Hepatocyte (in vitro differentiated cells): ENCODE results near the gene WFDC1. TPM values are rescaled to one million over a fixed set of nuclear protein-coding genes. Genes with fewer than 3 reads are reported as not detected.

Source experiments
- DNase-seq: peaks from one replicate; pipeline ENCODE4 v3.0.0-alpha.2; 2016; ENCODE audit warnings: low spot score
- H2AFZ ChIP-seq: fragments of 200-600 bp; sonication (generic); 2 replicates; pipeline ENCODE4 v1.6.0; 2016; ENCODE audit warnings: antibody characterized with exemption, mild to moderate bottlenecking
- H3K27ac ChIP-seq: fragments of 200-600 bp; sonication (generic); 2 replicates; pipeline ENCODE4 v1.5.1; 2016; ENCODE audit warnings: mild to moderate bottlenecking
- H3K27me3 ChIP-seq: fragments of 200-600 bp; sonication (generic); 2 replicates; pipeline ENCODE4 v1.6.1; 2016
- H3K36me3 ChIP-seq: fragments of 200-600 bp; sonication (generic); replicated peaks from 2 replicates; pipeline ENCODE4 v1.5.1; 2016; ENCODE audit warnings: low read depth; ENCODE audit not compliant: insufficient read depth
- H3K4me1 ChIP-seq: fragments of 200-600 bp; sonication (generic); 2 replicates; pipeline ENCODE4 v1.5.1; 2016; ENCODE audit warnings: mild to moderate bottlenecking, moderate library complexity; ENCODE audit not compliant: insufficient read depth
- H3K4me2 ChIP-seq: fragments of 200-600 bp; sonication (generic); 2 replicates; pipeline ENCODE4 v1.6.0; 2016
- H3K4me3 ChIP-seq: fragments of 200-600 bp; sonication (generic); 2 replicates; pipeline ENCODE4 v1.5.1; 2016; ENCODE audit warnings: mild to moderate bottlenecking
- H3K79me2 ChIP-seq: fragments of 200-600 bp; sonication (generic); 2 replicates; pipeline ENCODE4 v1.6.0; 2017; ENCODE audit warnings: mild to moderate bottlenecking
- H3K9me2 ChIP-seq: fragments of 200-600 bp; sonication (generic); replicated peaks from 2 replicates; pipeline ENCODE4 v1.6.0; 2017; ENCODE audit warnings: mild to moderate bottlenecking; ENCODE audit not compliant: insufficient read depth
- H3K9me3 ChIP-seq: fragments of 200-600 bp; sonication (generic); 2 replicates; pipeline ENCODE4 v1.5.1; 2016; ENCODE audit warnings: low read depth, mild to moderate bottlenecking
- H4K20me1 ChIP-seq: fragments of 200-600 bp; sonication (generic); 2 replicates; pipeline ENCODE4 v1.6.0; 2016; ENCODE audit warnings: mild to moderate bottlenecking; ENCODE audit not compliant: insufficient read depth, poor library complexity, severe bottlenecking
- CTCF ChIP-seq: fragments of 200-600 bp; sonication (generic); IDR thresholded peaks from 2 replicates; pipeline ENCODE4 v1.5.1; 2016; ENCODE audit warnings: antibody characterized with exemption, mild to moderate bottlenecking; ENCODE audit not compliant: poor library complexity
- EZH2 ChIP-seq: fragments of 200-600 bp; sonication (generic); IDR thresholded peaks from 2 replicates; pipeline ENCODE4 v1.6.1; 2016; ENCODE audit warnings: antibody characterized with exemption, mild to moderate bottlenecking, borderline replicate concordance
- EZH2phosphoT487 ChIP-seq: fragments of 200-600 bp; sonication (generic); IDR thresholded peaks from one replicate; pipeline ENCODE4 v1.6.1; 2018; ENCODE audit warnings: antibody characterized with exemption, mild to moderate bottlenecking, low read depth, moderate library complexity; ENCODE audit not compliant: unreplicated experiment, severe bottlenecking
- WGBS: methylation state at CpG from one replicate; pipeline ENCODE4 v1.1.6; 2016; ENCODE audit warnings: low lambda C conversion rate; ENCODE audit errors: missing lambda C conversion rate; 5-methylcytosine and 5-hydroxymethylcytosine counted together
- polyA plus RNA-seq: library from polyadenylated mRNA; unstranded; fragments of >200 nt; fragmentation: Nextera tagmentation; extraction: Ambion mirVana; gene quantifications from 2 replicates; pipeline ENCODE4 v1.2.1, GENCODE V29; 2016
- total RNA-seq: library from RNA; depleted of rRNA; stranded (reverse); fragments of >200 nt; gene quantifications from 2 replicates; pipeline ENCODE4 v1.2.3, GENCODE V29; 2014

WFDC1 gene
- total and polyA plus RNA-seq, 2 experiments from 2014 or later, result 12.9 to 16.9 TPM

GRCh38 chr16:84259691-84260090 is 35.0 kb upstream of the WFDC1 start:
- Histone ChIP-seq H3K4me2 (no peak overlapping the region), H3K36me3 (no peaks in the 10 kb centered on the region), H4K20me1 (no peaks in the 10 kb centered on the region), H3K27me3 (no peaks in the 10 kb centered on the region), H3K9me2 (no peaks in the 10 kb centered on the region), H2AFZ (no peak overlapping the region), H3K9me3 (no peaks in the 10 kb centered on the region), H3K27ac (no peak overlapping the region), H3K79me2 (no peaks in the 10 kb centered on the region), H3K4me3 (no peak overlapping the region), H3K4me1 (no peaks in the 10 kb centered on the region)
- DNase-seq, result no peak
- 93% methylated on average over 3 of the region's 3 CpGs for WGBS
- TF ChIP-seq CTCF (no peak), EZH2 (no peak), EZH2phosphoT487 (no peak)

- H3K27me3 ChIP-seq, result no peaks in the 10 kb centered on the region
- H3K27ac ChIP-seq, result no peak overlapping the region
- H3K4me3 ChIP-seq, result no peak overlapping the region
- no peaks in the 10 kb centered on the region for H4K20me1 ChIP-seq
- no peaks in the 10 kb centered on the region for H3K36me3 ChIP-seq
- WGBS, result 90% methylated on average over 23 of the region's 23 CpGs
- TF ChIP-seq CTCF, result no peak
- no peak for TF ChIP-seq EZH2phosphoT487
- TF ChIP-seq EZH2, result no peak
- H2AFZ ChIP-seq, result no peak overlapping the region
- H3K4me2 ChIP-seq, result no peak overlapping the region
- H3K9me3 ChIP-seq, result no peaks in the 10 kb centered on the region
- H3K79me2 ChIP-seq, result no peaks in the 10 kb centered on the region
- DNase-seq, result no peak
- H3K9me2 ChIP-seq, result no peaks in the 10 kb centered on the region
- H3K4me1 ChIP-seq, result no peaks in the 10 kb centered on the region
Observed at GRCh38 chr16:84260766-84261554, 33.7 kb upstream of the WFDC1 start.

GRCh38 chr16:84262031-84262430 is 32.6 kb upstream of the WFDC1 start:
- H3K4me2 ChIP-seq, result no peak overlapping the region
- 96% methylated on average over 4 of the region's 4 CpGs for WGBS
- no peaks in the 10 kb centered on the region for H3K79me2 ChIP-seq
- no peak for DNase-seq
- H3K9me2 ChIP-seq, result no peaks in the 10 kb centered on the region
- TF ChIP-seq EZH2 (no peak), EZH2phosphoT487 (no peak), CTCF (no peak)
- no peak overlapping the region for H3K4me3 ChIP-seq
- no peaks in the 10 kb centered on the region for H4K20me1 ChIP-seq
- no peaks in the 10 kb centered on the region for H3K36me3 ChIP-seq
- no peak overlapping the region for H2AFZ ChIP-seq
- no peak overlapping the region for H3K27ac ChIP-seq
- H3K27me3 ChIP-seq, result no peaks in the 10 kb centered on the region
- H3K4me1 ChIP-seq, result no peaks in the 10 kb centered on the region
- H3K9me3 ChIP-seq, result no peaks in the 10 kb centered on the region
